Measurements from ENCODE around the gene ITGB5. TPM values are rescaled to one million over a fixed set of nuclear protein-coding genes. Genes with fewer than 3 reads are reported as not detected.

ITGB5 gene
- total and polyA plus RNA-seq, 2 donors (not counting 1 experiment from before 2014, with no cell fraction given) = 0.15 to 0.54 TPM

DNA sequence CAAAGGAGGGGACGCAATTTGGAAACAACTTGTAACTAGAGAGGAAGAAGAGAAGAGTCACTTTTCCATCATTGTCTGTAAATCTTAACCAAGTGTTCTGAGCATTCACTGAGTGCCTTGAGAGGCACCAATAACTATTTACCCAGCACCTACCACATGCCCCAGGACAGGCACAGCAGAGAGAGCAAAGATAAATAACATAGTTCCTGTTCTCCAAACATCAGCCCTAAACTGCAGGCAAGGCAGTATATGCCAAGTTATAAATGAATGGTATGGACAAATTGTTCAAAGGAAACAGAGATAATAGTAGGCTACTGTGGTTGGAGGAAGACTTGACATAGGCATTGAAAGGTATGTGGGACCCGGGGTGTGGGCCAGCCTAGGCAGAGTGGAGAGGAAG, 45.6 kb downstream of the ITGB5 start:
- Histone ChIP-seq H3K4me1 (ENCODE audit: control insufficient read depth in 2 of 2, insufficient read depth in 2 of 2, low read length in 2 of 2) (no peaks in the 10 kb centered on the region), H3K27me3 (replicated peaks in 1 of 4; ENCODE audit: control extremely low read depth in 1 of 4, control insufficient read depth in 3 of 4, insufficient read depth in 4 of 4, low read length in 3 of 4) (no peaks in the 10 kb centered on the region), H3K79me2 (ENCODE audit: control insufficient read depth, insufficient read depth, low read length) (no peaks in the 10 kb centered on the region), H3K9me3 (ENCODE audit: control extremely low read depth in 1 of 3, control insufficient read depth in 2 of 3, insufficient read depth in 1 of 3, low read length in 2 of 3) (no peaks in the 10 kb centered on the region), H3K4me3 (ENCODE audit: control extremely low read depth in 1 of 5, extremely low read depth in 1 of 5, insufficient read depth in 1 of 5, low read depth in 2 of 5, low read length in 4 of 5) (no peak overlapping the region), H3K27ac (ENCODE audit: low read length in 2 of 2) (no peak overlapping the region), H3K9ac (ENCODE audit: low read length) (no peak overlapping the region), H3K4me2 (replicated peaks; ENCODE audit: low read depth, low read length, poor library complexity, severe bottlenecking) (no peak overlapping the region), H3K36me3 (replicated peaks in 1 of 2; ENCODE audit: control extremely low read depth in 1 of 2, control insufficient read depth in 1 of 2, extremely low read depth in 1 of 2, insufficient read depth in 2 of 2, low read length in 1 of 2) (no peaks in the 10 kb centered on the region), H4K20me1 (ENCODE audit: control insufficient read depth, insufficient read depth, low read length, poor library complexity, severe bottlenecking) (no peaks in the 10 kb centered on the region), H2AFZ (ENCODE audit: insufficient read depth, low read depth, low read length, poor library complexity, severe bottlenecking) (no peak overlapping the region)
- Mint-ChIP-seq H3K4me3 (no peak overlapping the region), H3K4me1 (no peaks in the 10 kb centered on the region), H3K27ac (no peak overlapping the region), H3K9me3 (ENCODE audit: insufficient read depth) (no peaks in the 10 kb centered on the region), H3K27me3 (peaks cover 22% of the 10 kb centered on the region)
- POLR2A ChIA-PET = no interaction called here
- no peak for ATAC-seq (ENCODE audit: low read depth)
- CTCF ChIA-PET = no interaction called here
- intact Hi-C loops (cut with micrococcal nuclease) = no loop called here
- 100% methylated on average over 1 of the region's 2 CpGs for WGBS (ENCODE audit: insufficient coverage)
- no peak for TF ChIP-seq EZH2 (IDR thresholded peaks at IDR 0.05; ENCODE audit: borderline replicate concordance, insufficient read depth, low read depth, low read length, poor library complexity, severe bottlenecking)
- TF ChIP-seq, protein P1, sequence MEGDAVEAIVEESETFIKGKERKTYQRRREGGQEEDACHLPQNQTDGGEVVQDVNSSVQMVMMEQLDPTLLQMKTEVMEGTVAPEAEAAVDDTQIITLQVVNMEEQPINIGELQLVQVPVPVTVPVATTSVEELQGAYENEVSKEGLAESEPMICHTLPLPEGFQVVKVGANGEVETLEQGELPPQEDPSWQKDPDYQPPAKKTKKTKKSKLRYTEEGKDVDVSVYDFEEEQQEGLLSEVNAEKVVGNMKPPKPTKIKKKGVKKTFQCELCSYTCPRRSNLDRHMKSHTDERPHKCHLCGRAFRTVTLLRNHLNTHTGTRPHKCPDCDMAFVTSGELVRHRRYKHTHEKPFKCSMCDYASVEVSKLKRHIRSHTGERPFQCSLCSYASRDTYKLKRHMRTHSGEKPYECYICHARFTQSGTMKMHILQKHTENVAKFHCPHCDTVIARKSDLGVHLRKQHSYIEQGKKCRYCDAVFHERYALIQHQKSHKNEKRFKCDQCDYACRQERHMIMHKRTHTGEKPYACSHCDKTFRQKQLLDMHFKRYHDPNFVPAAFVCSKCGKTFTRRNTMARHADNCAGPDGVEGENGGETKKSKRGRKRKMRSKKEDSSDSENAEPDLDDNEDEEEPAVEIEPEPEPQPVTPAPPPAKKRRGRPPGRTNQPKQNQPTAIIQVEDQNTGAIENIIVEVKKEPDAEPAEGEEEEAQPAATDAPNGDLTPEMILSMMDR (IDR thresholded peaks at IDR 0.05) = no peak
- no peak for DNase-seq

DNA sequence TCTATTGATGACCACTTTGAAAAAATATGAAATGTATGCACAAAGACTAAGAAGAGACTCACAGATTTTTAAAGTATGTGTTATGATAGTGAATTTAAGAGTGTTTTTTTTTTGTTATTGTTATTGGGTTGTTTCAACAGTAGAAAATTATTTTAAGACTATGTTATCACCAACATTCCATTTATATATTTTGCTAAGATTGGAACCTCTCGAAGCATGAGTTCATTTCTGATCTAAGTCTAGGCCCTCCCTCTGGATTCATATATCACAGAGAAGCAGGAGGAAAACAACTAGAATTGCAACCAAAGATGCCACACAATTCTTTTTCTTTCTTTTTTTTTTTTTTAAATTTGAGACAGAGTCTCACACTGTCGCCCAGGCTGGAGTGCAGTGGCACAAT, 46.8 kb downstream of the ITGB5 start:
- no peak overlapping the region for H2AFZ ChIP-seq (ENCODE audit: insufficient read depth, low read depth, low read length, poor library complexity, severe bottlenecking)
- peaks cover 0 to 2% of the 10 kb centered on the region in 2 donors for H3K4me1 ChIP-seq (ENCODE audit: control insufficient read depth in 2 of 2, insufficient read depth in 2 of 2, low read length in 2 of 2)
- H4K20me1 ChIP-seq (ENCODE audit: control insufficient read depth, insufficient read depth, low read length, poor library complexity, severe bottlenecking) = no peaks in the 10 kb centered on the region
- H3K4me3 ChIP-seq (ENCODE audit: control extremely low read depth in 1 of 5, extremely low read depth in 1 of 5, insufficient read depth in 1 of 5, low read depth in 2 of 5, low read length in 4 of 5) = no peak overlapping the region
- Mint-ChIP-seq H3K4me1 (peaks cover under 1% of the 10 kb centered on the region), H3K27me3 (peaks cover 30% of the 10 kb centered on the region), H3K4me3 (no peak overlapping the region), H3K27ac (no peak overlapping the region), H3K9me3 (ENCODE audit: insufficient read depth) (no peaks in the 10 kb centered on the region)
- TF ChIP-seq EZH2 (IDR thresholded peaks at IDR 0.05; ENCODE audit: borderline replicate concordance, insufficient read depth, low read depth, low read length, poor library complexity, severe bottlenecking) = no peak
- TF ChIP-seq, protein P1 (IDR thresholded peaks at IDR 0.05) = no peak
- H3K27ac ChIP-seq (ENCODE audit: low read length in 2 of 2) = no peak overlapping the region
- DNase-seq (no peak), ATAC-seq (ENCODE audit: low read depth) (no peak)
- ChIA-PET POLR2A (no interaction called here), CTCF (no interaction called here)
- no CpG with 5 or more reads among the region's 2 CpGs for WGBS (ENCODE audit: insufficient coverage)
- intact Hi-C loops (cut with micrococcal nuclease) = no loop called here
- H3K79me2 ChIP-seq (ENCODE audit: control insufficient read depth, insufficient read depth, low read length) = no peaks in the 10 kb centered on the region
- no peaks in the 10 kb centered on the region for H3K36me3 ChIP-seq (replicated peaks in 1 of 2; ENCODE audit: control extremely low read depth in 1 of 2, control insufficient read depth in 1 of 2, extremely low read depth in 1 of 2, insufficient read depth in 2 of 2, low read length in 1 of 2)
- H3K4me2 ChIP-seq (replicated peaks; ENCODE audit: low read depth, low read length, poor library complexity, severe bottlenecking) = no peak overlapping the region
- peaks cover 0 to 11% (median 0%) of the 10 kb centered on the region in 4 experiments for H3K27me3 ChIP-seq (replicated peaks in 1 of 4; ENCODE audit: control extremely low read depth in 1 of 4, control insufficient read depth in 3 of 4, insufficient read depth in 4 of 4, low read length in 3 of 4)
- no peaks in the 10 kb centered on the region for H3K9me3 ChIP-seq (ENCODE audit: control extremely low read depth in 1 of 3, control insufficient read depth in 2 of 3, insufficient read depth in 1 of 3, low read length in 2 of 3)
- H3K9ac ChIP-seq (ENCODE audit: low read length) = no peak overlapping the region
